HEK293 (cell line): Measurements from ENCODE around the gene HNRNPA0.

ENCODE experiments used
- CTCF ChIA-PET: fragments of 350-600 bp; formaldehyde crosslinking; extraction: SDS; loops from one replicate; lab custom pipeline; 2021; ENCODE audit warnings: antibody characterized with exemption; lab: Yijun Ruan, JAX
- POLR2A ChIA-PET: fragments of 300-600 bp; formaldehyde crosslinking; extraction: SDS; loops from one replicate; lab custom pipeline; 2020; ENCODE audit warnings: antibody characterized with exemption, inconsistent platforms; lab: Yijun Ruan, JAX
- H3K27ac ChIP-seq: fragments of 200-500 bp; sonication (Bioruptor generic); 2 replicates; pipeline ENCODE4 v1.5.1; 2014; ENCODE audit warnings: low read depth, low read length, control low read depth, inconsistent platforms; ENCODE audit errors: extremely low read depth
- H3K36me3 ChIP-seq, 2 experiments: fragments of 200-500 bp in 1 of 2; sonication (Bioruptor generic) in 1 of 2; 1 replicate in 1 of 2; 2 replicates in 1 of 2; pipeline ENCODE4 v1.5.1; 2014 to 2017; ENCODE audit warnings: inconsistent platforms in 2 of 2, low read length in 2 of 2; ENCODE audit not compliant: control insufficient read depth in 2 of 2, insufficient read depth in 1 of 2
- H3K4me1 ChIP-seq: fragments of 200-500 bp; sonication (Bioruptor generic); 2 replicates; pipeline ENCODE4 v1.5.1; 2014; ENCODE audit warnings: mild to moderate bottlenecking, low read length, inconsistent platforms; ENCODE audit not compliant: control insufficient read depth, insufficient read depth
- H3K4me3 ChIP-seq: 2 replicates; pipeline ENCODE4 v1.5.1; 2011; ENCODE audit warnings: low read depth, mild to moderate bottlenecking, control low read depth, low read length, moderate library complexity
- H3K9me3 ChIP-seq: fragments of 200-500 bp; sonication (Bioruptor generic); 2 replicates; pipeline ENCODE4 v1.5.1; 2014; ENCODE audit warnings: low read depth, low read length, inconsistent platforms; ENCODE audit not compliant: control insufficient read depth, insufficient read depth
- FEZF1 ChIP-seq: fragments of 450-650 bp; formaldehyde crosslinking; IDR thresholded peaks from 2 replicates; pipeline ENCODE4 v1.5.1; 2016; ENCODE audit warnings: missing biosample characterization, missing genetic modification characterization
- GLI4 ChIP-seq: fragments of 450-650 bp; formaldehyde crosslinking; IDR thresholded peaks from 2 replicates; pipeline ENCODE4 v1.5.1; 2016; ENCODE audit warnings: missing biosample characterization, missing genetic modification characterization
- HOXD13 ChIP-seq: sonication (generic); formaldehyde crosslinking; IDR thresholded peaks from 2 replicates; pipeline ENCODE4 v1.8.0; 2022; ENCODE audit warnings: missing genetic modification reagents, borderline replicate concordance
- MZF1 ChIP-seq: fragments of 450-650 bp; formaldehyde crosslinking; IDR thresholded peaks from 2 replicates; pipeline ENCODE4 v1.5.1; 2017; ENCODE audit warnings: missing biosample characterization, missing genetic modification characterization, borderline replicate concordance
- OSR2 ChIP-seq: fragments of 450-650 bp; formaldehyde crosslinking; IDR thresholded peaks from 2 replicates; pipeline ENCODE4 v1.5.1; 2016; ENCODE audit warnings: missing biosample characterization, missing genetic modification characterization
- SP3 ChIP-seq: fragments of 450-650 bp; formaldehyde crosslinking; IDR thresholded peaks from 2 replicates; pipeline ENCODE4 v1.5.1; 2016; ENCODE audit warnings: missing biosample characterization, missing genetic modification characterization
- WT1 ChIP-seq: fragments of 450-650 bp; formaldehyde crosslinking; IDR thresholded peaks from 2 replicates; pipeline ENCODE4 v1.5.1; 2016; ENCODE audit warnings: missing biosample characterization, missing genetic modification characterization
- ZBTB7A ChIP-seq: fragments of 450-650 bp; formaldehyde crosslinking; IDR thresholded peaks from 2 replicates; pipeline ENCODE4 v1.5.1; 2016; ENCODE audit warnings: low read depth, missing biosample characterization, missing genetic modification characterization
- ZFP41 ChIP-seq: fragments of 450-650 bp; formaldehyde crosslinking; IDR thresholded peaks from 2 replicates; pipeline ENCODE4 v1.5.1; 2016; ENCODE audit warnings: missing biosample characterization, missing genetic modification characterization, borderline replicate concordance
- ZNF133 ChIP-seq: fragments of 450-650 bp; formaldehyde crosslinking; IDR thresholded peaks from 2 replicates; pipeline ENCODE4 v1.5.1; 2016; ENCODE audit warnings: missing biosample characterization, missing genetic modification characterization
- ZNF184 ChIP-seq: fragments of 450-650 bp; IDR thresholded peaks from 2 replicates; pipeline ENCODE4 v1.5.1; 2018; ENCODE audit warnings: missing biosample characterization, mild to moderate bottlenecking, missing genetic modification characterization
- ZNF202 ChIP-seq: fragments of 450-650 bp; formaldehyde crosslinking; IDR thresholded peaks from 2 replicates; pipeline ENCODE4 v1.5.1; 2016; ENCODE audit warnings: missing biosample characterization, missing genetic modification characterization, borderline replicate concordance
- ZNF214 ChIP-seq: fragments of 450-650 bp; formaldehyde crosslinking; IDR thresholded peaks from 2 replicates; pipeline ENCODE4 v1.5.1; 2017; ENCODE audit warnings: missing biosample characterization, mild to moderate bottlenecking, missing genetic modification characterization, borderline replicate concordance
- ZNF223 ChIP-seq: fragments of 450-650 bp; formaldehyde crosslinking; IDR thresholded peaks from 2 replicates; pipeline ENCODE4 v1.5.1; 2016; ENCODE audit warnings: missing biosample characterization, missing genetic modification characterization
- ZNF24 ChIP-seq: fragments of 450-650 bp; formaldehyde crosslinking; IDR thresholded peaks from 2 replicates; pipeline ENCODE4 v1.5.1; 2016; ENCODE audit warnings: missing biosample characterization, missing genetic modification characterization
- ZNF302 ChIP-seq: fragments of 450-650 bp; formaldehyde crosslinking; IDR thresholded peaks from 2 replicates; pipeline ENCODE4 v1.5.1; 2016; ENCODE audit warnings: missing biosample characterization, missing genetic modification characterization, low read depth
- ZNF335 ChIP-seq: fragments of 450-650 bp; formaldehyde crosslinking; conservative IDR thresholded peaks from 2 replicates; pipeline ENCODE4 v1.5.1; 2016; ENCODE audit warnings: missing biosample characterization, missing genetic modification characterization
- ZNF596 ChIP-seq: fragments of 450-650 bp; IDR thresholded peaks from 2 replicates; pipeline ENCODE4 v1.5.0; 2018; ENCODE audit warnings: missing biosample characterization, mild to moderate bottlenecking, missing genetic modification characterization, moderate library complexity
- ZNF621 ChIP-seq: fragments of 450-650 bp; formaldehyde crosslinking; IDR thresholded peaks from 2 replicates; pipeline ENCODE4 v1.5.1; 2017; ENCODE audit warnings: missing biosample characterization, missing genetic modification characterization
- ZNF747 ChIP-seq: fragments of 450-650 bp; formaldehyde crosslinking; IDR thresholded peaks from 2 replicates; pipeline ENCODE4 v1.5.1; 2016; ENCODE audit warnings: missing biosample characterization, missing genetic modification characterization
- ZNF777 ChIP-seq: fragments of 450-650 bp; formaldehyde crosslinking; IDR thresholded peaks from 2 replicates; pipeline ENCODE4 v1.5.1; 2017; ENCODE audit warnings: missing biosample characterization, missing genetic modification characterization, borderline replicate concordance
- ZNF830 ChIP-seq: fragments of 450-650 bp; IDR thresholded peaks from 2 replicates; pipeline ENCODE4 v1.5.0; 2018; ENCODE audit warnings: missing biosample characterization, missing genetic modification characterization, low read depth, mild to moderate bottlenecking, moderate library complexity
- ZNF843 ChIP-seq: fragments of 450-650 bp; formaldehyde crosslinking; IDR thresholded peaks from 2 replicates; pipeline ENCODE4 v1.5.1; 2016; ENCODE audit warnings: missing biosample characterization, missing genetic modification characterization
- ZSCAN23 ChIP-seq: fragments of 450-650 bp; formaldehyde crosslinking; IDR thresholded peaks from 2 replicates; pipeline ENCODE4 v1.5.1; 2016; ENCODE audit warnings: missing biosample characterization, missing genetic modification characterization
- TF ChIP-seq, protein P1 (sequence below): fragments of 450-650 bp; formaldehyde crosslinking; IDR thresholded peaks from 2 replicates; pipeline ENCODE4 v1.5.1; 2016; ENCODE audit warnings: missing biosample characterization, missing genetic modification characterization
- TF ChIP-seq, protein P2 (sequence below): fragments of 450-650 bp; formaldehyde crosslinking; IDR thresholded peaks from 2 replicates; pipeline ENCODE4 v1.5.1; 2016; ENCODE audit warnings: missing biosample characterization, missing genetic modification characterization, low read depth

HNRNPA0 gene

DNA sequence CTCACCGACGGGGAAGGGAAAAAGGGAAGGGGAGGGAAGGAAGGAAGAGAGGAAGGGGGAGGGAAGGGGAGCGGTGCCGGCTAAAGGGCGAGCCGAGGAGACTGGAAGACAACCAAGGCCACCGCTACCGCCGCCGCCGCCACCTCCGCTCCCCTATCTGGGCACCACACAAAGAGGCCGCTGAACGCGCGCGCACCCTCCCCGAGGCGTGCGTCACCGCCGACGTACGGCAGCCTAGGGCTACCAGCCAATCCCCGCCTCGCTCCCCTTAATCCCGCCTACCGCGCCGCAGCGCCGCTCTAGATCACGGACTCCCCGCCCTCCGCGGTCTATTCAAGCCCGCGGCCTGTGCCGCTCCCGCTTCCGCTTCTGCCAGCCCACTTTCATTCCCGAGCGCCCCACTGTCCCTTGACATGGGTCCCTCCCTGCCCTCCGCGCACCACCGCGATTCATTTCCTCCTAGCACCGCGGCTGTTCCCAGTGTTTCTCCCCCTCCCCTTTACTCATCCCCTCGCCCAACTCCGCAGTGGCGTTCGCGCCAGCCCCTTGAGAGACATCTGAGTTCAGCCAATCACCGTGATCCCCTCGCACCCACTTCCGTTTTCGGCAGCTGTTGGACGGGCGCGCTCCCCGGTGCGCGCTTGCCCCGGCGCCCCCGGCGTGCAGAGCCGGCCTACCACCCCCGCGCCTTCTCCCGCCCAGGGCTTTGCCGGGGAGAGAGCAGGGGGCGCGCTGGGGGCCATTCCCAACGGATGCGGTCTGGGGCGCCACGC is at the start of gene HNRNPA0 (continued):
- TF ChIP-seq ZNF133 (tag by site-specific recombination) (0 out of 2 replicates have a peak, but pooled peaks have one; percentile 5), ZNF335 (tag by site-specific recombination) (peak; percentile 86), ZBTB7A (tag by site-specific recombination) (peak; percentile 99), ZNF747 (tag by site-specific recombination) (no peak), ZNF777 (0 out of 2 replicates have a peak, but pooled peaks have one; percentile 55), MZF1 (peak; percentile 85; the same call in 1 of the 2 replicates), ZSCAN23 (tag by site-specific recombination) (no peak), ZNF202 (no peak), ZNF184 (tag by site-specific recombination) (no peak), OSR2 (tag by site-specific recombination) (peak; percentile 50), SP3 (peak; percentile 89)
- TF ChIP-seq, protein P1, sequence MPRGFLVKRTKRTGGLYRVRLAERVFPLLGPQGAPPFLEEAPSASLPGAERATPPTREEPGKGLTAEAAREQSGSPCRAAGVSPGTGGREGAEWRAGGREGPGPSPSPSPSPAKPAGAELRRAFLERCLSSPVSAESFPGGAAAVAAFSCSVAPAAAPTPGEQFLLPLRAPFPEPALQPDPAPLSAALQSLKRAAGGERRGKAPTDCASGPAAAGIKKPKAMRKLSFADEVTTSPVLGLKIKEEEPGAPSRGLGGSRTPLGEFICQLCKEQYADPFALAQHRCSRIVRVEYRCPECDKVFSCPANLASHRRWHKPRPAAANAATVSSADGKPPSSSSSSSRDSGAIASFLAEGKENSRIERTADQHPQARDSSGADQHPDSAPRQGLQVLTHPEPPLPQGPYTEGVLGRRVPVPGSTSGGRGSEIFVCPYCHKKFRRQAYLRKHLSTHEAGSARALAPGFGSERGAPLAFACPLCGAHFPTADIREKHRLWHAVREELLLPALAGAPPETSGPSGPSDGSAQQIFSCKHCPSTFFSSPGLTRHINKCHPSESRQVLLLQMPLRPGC (tag by site-specific recombination): peak; percentile 80

DNA sequence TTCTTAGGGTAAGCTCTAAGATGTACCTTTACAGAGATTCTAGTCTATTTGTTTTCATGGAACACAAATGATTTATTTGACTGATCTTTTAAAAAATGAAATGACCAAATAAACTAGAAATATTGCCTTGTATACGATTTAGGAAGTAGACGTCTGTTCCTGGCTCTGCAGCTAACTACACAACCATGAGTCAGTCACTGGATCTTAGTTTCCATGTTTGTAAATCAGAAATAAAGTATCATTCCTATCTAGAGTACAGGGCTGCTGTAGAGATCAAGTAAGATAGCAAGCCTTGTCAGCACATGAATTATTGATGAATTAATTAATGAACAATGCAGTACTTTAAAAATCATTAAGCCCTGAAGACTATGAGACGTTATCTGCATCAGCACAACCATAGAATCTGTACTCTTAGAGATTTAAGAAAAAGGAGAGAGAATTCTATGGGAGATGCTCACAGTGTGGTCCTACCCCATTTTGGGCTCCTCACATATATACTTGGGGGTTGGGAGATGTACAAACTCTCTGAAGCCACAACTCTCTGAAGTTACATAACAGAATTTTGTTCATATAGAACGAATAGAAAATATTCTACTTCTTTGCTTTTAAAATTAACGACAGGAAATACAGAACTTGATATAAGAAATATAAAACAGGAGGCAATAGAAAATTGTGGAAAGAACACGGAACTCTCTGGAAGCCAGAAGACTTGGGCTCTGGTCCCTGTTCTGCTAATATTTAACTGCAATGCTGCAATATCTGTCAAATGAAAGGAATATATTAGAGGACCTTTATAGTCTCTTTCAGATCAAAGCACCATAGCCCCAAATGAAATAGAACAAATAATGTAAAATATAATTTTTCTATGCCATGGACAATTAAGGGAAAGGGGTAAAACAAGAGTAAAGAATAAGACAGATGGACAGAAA is 48.4 kb upstream of the HNRNPA0 start:
- H3K4me3 ChIP-seq: no peak overlapping the region
- no peaks in the 10 kb centered on the region for H3K36me3 ChIP-seq
- no peaks in the 10 kb centered on the region for H3K9me3 ChIP-seq
- TF ChIP-seq FEZF1 (no peak), ZNF843 (tag by site-specific recombination) (no peak), ZNF24 (tag by site-specific recombination) (no peak), ZNF184 (tag by site-specific recombination) (no peak), ZNF223 (no peak), ZFP41 (tag by site-specific recombination) (no peak), ZNF214 (tag by site-specific recombination) (no peak), ZNF777 (no peak), ZNF621 (tag by site-specific recombination) (no peak), ZNF596 (tag by site-specific recombination) (no peak), ZNF830 (tag by site-specific recombination) (no peak), WT1 (no peak), ZNF302 (tag by site-specific recombination) (no peak), HOXD13 (CRISPR knock-in tag) (no peak), GLI4 (no peak)
- TF ChIP-seq, protein P2, sequence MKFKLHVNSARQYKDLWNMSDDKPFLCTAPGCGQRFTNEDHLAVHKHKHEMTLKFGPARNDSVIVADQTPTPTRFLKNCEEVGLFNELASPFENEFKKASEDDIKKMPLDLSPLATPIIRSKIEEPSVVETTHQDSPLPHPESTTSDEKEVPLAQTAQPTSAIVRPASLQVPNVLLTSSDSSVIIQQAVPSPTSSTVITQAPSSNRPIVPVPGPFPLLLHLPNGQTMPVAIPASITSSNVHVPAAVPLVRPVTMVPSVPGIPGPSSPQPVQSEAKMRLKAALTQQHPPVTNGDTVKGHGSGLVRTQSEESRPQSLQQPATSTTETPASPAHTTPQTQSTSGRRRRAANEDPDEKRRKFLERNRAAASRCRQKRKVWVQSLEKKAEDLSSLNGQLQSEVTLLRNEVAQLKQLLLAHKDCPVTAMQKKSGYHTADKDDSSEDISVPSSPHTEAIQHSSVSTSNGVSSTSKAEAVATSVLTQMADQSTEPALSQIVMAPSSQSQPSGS (tag by site-specific recombination): no peak
- POLR2A ChIA-PET: no interaction called here
- H3K27ac ChIP-seq: no peak overlapping the region
- no peaks in the 10 kb centered on the region for H3K4me1 ChIP-seq
- CTCF ChIA-PET: interaction anchor here (0.7 to 1.2 kb wide), 2 partner anchors 23 to 143 kb away, joined by 3 to 6 read pairs; no protein-coding TSS in a partner anchor
